Measurements from ENCODE around the gene LPP.

GRCh38 chr3:188270423-188270972 lies 116.5 kb downstream of the LPP start:
- TF ChIP-seq CTCF (CRISPR knock-in tag; IDR thresholded peaks at IDR 0.05): no peak
- TF ChIP-seq KLF13 (CRISPR knock-in tag; IDR thresholded peaks at IDR 0.05): no peak
- no peak for TF ChIP-seq MXI1 (IDR thresholded peaks at IDR 0.05; ENCODE audit: borderline replicate concordance, low read depth, low read length)
- peak; percentile 99 for TF ChIP-seq TBL1XR1 (IDR thresholded peaks at IDR 0.05; ENCODE audit: borderline replicate concordance, low read length, partially characterized antibody)
- TF ChIP-seq, protein P1, sequence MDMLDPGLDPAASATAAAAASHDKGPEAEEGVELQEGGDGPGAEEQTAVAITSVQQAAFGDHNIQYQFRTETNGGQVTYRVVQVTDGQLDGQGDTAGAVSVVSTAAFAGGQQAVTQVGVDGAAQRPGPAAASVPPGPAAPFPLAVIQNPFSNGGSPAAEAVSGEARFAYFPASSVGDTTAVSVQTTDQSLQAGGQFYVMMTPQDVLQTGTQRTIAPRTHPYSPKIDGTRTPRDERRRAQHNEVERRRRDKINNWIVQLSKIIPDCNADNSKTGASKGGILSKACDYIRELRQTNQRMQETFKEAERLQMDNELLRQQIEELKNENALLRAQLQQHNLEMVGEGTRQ (IDR thresholded peaks at IDR 0.05; ENCODE audit: low read depth, low read length): no peak
- TF ChIP-seq, protein P1 (CRISPR knock-in tag; IDR thresholded peaks at IDR 0.05; ENCODE audit: borderline replicate concordance): peak; percentile 83; the same call in 1 of the 2 replicates
